ENCODE measurements around the gene ECM1.

DNA sequence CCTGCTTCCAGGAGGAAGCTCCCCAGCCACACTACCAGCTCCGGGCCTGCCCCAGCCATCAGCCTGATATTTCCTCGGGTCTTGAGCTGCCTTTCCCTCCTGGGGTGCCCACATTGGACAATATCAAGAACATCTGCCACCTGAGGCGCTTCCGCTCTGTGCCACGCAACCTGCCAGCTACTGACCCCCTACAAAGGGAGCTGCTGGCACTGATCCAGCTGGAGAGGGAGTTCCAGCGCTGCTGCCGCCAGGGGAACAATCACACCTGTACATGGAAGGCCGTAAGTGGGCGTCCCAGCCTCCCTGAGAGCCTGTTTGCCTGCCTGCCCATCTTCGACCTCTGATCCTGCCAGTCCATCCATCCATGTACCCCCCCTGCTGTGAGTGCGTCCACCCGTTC, 3.6 kb downstream of the ECM1 start:
- TF ChIP-seq GATA2 (IDR thresholded peaks at IDR 0.05; ENCODE audit: low read depth, low read length) = no peak
- no peak for TF ChIP-seq GATA3 (IDR thresholded peaks at IDR 0.05; ENCODE audit: low read depth, low read length)
